Gastroesophageal sphincter (tissue), 3 donors: ENCODE measurements around the gene KBTBD8.

Experiments
- CTCF ChIP-seq, 4 experiments: fragments of 200-600 bp in 2 of 4; fragments of 450-650 bp in 2 of 4; sonication (generic) in 1 of 4; IDR thresholded peaks; one replicate each; pipeline ENCODE4 v1.5.1; 2017 to 2019; ENCODE audit warnings: antibody characterized with exemption in 4 of 4, mild to moderate bottlenecking in 2 of 4, moderate library complexity in 2 of 4
- EP300 ChIP-seq: sonication (generic); formaldehyde crosslinking; IDR thresholded peaks from one replicate; pipeline ENCODE4 v1.6.1; 2017; ENCODE audit warnings: antibody characterized with exemption, mild to moderate bottlenecking
- POLR2A ChIP-seq, 2 donors: fragments of 450-650 bp; IDR thresholded peaks; one replicate each; pipeline ENCODE4 v1.6.1; 2017; ENCODE audit warnings: antibody characterized with exemption in 2 of 2, mild to moderate bottlenecking in 2 of 2, moderate library complexity in 1 of 2

GRCh38 chr3:66962664-66963063 lies 35.4 kb upstream of the KBTBD8 start:
- no peak for TF ChIP-seq CTCF (IDR thresholded peaks at IDR 0.05)
- no peak for TF ChIP-seq POLR2A (IDR thresholded peaks at IDR 0.05)
- TF ChIP-seq EP300, result no peak
